Chondrocyte (in vitro differentiated cells): ENCODE data around the gene HIP1. TPM values are rescaled to one million over a fixed set of nuclear protein-coding genes. Genes with fewer than 3 reads are reported as not detected.
A peak's percentile ranks its signal among the peaks of the same experiment; 100 is the strongest.
"Not testable (repeated sequence)": the region's sequence is repeated elsewhere in the genome, so short reads cannot be mapped to it uniquely, and the experiment has no call there.

ENCODE experiments used
- DNase-seq: peaks from one replicate; pipeline ENCODE4 v3.0.0; 2021; ENCODE audit warnings: mixed read lengths, low spot score
- H3K27ac Mint-ChIP-seq: one replicate; pipeline ENCODE4 v1.8.0; 2021; ENCODE audit warnings: mild to moderate bottlenecking, moderate library complexity, mixed read lengths; ENCODE audit not compliant: unreplicated experiment
- H3K27me3 Mint-ChIP-seq: 2 replicates; pipeline ENCODE4 v1.8.0; 2021; ENCODE audit warnings: low read depth, mixed read lengths
- H3K36me3 Mint-ChIP-seq: 2 replicates; pipeline ENCODE4 v1.8.0; 2021; ENCODE audit warnings: low read depth, mixed read lengths
- H3K4me1 Mint-ChIP-seq: 2 replicates; pipeline ENCODE4 v1.8.0; 2021; ENCODE audit warnings: low read depth, mild to moderate bottlenecking, mixed read lengths
- H3K4me3 Mint-ChIP-seq: one replicate; pipeline ENCODE4 v1.8.0; 2021; ENCODE audit warnings: mild to moderate bottlenecking, moderate library complexity, mixed read lengths; ENCODE audit not compliant: unreplicated experiment
- H3K9me3 Mint-ChIP-seq: 2 replicates; pipeline ENCODE4 v1.8.0; 2021; ENCODE audit warnings: low read depth, mixed read lengths
- total RNA-seq: library from RNA; stranded (reverse); gene quantifications from 3 replicates; pipeline ENCODE4 v1.2.1, GENCODE V29; 2021

The HIP1 gene
- total RNA-seq, 1 donor from 2014 or later: 46.6 TPM

- H3K36me3 Mint-ChIP-seq, H3K4me1 Mint-ChIP-seq, H3K27me3 Mint-ChIP-seq, H3K9me3 Mint-ChIP-seq: not testable (repeated sequence)
- DNase-seq: peak; percentile 97
- H3K4me3 Mint-ChIP-seq: peak within 1 kb of the TSS; percentile 95
- H3K27ac Mint-ChIP-seq: peak within 1 kb of the TSS; percentile 95
Measured at GRCh38 chr7:75485979-75486643, 252.6 kb downstream of the HIP1 start, which contains the start of gene POM121C. TSS of gene POM121C (minus strand) at chr7:75486299. CDS start at chr7:75441496, 44,803 bp downstream.

- not testable (repeated sequence) for DNase-seq, H3K9me3 Mint-ChIP-seq, H3K36me3 Mint-ChIP-seq, H3K27me3 Mint-ChIP-seq, H3K4me1 Mint-ChIP-seq
- Mint-ChIP-seq H3K4me3 (peak overlapping the region; percentile 95), H3K27ac (peak overlapping the region; percentile 95)
Measured at GRCh38 chr7:75485355-75485978, 253.3 kb downstream of the HIP1 start.

Other genes starting within 250 kb of the HIP1 start
- gene SPDYE5, start 246.6 kb downstream of the HIP1 start, total RNA-seq: not detected in 3 replicates
- not detected in 3 replicates for gene CCL26, start 33.3 kb upstream of the HIP1 start, total RNA-seq
- gene CCL24, start 74.9 kb upstream of the HIP1 start, total RNA-seq: not detected in 3 replicates
- gene RHBDD2, start 140.1 kb upstream of the HIP1 start, total RNA-seq: 32.0 to 35.6 TPM (median 33.8 TPM) in 3 replicates
- 53.8 to 62.2 TPM (median 55.6 TPM) in 3 replicates for gene POR, start 176.2 kb upstream of the HIP1 start, total RNA-seq